ENCODE measurements around the gene RIMBP2.

DNA sequence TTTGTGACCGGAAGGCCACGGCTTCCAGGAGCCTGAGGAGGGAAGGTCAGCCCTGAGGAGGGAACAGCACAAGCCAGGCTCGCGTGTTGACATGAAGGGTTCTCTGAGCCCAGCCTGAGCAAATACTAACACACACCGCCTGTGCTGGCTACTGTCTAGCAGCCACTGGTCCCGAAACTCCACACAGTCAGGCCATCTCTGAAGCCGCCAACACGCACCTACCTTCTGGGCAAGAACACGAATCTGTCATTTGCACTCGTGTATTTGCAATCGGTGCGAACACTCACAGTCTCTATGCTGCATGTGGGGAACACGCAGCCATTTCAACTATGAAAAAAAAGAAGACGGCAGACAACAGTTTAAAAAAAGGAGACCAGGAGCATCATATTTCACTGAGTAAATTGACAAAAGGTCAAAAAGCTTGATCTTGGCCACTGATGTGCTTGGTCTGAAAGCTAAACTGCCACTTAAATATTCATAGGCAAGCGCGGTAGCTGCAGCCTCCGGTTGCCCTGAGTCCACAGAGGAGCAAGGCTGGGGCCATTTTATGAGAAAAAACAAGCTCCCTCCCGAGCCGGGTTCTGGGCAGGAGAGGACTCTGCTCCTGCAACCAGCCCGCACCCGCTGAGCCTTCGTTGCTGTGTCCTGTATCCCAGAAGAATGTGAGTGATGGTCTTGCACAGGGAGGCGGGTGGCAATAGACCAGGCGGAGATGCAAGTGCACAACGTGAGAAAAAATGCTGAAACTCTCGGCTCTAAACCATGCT is 57.8 kb downstream of the RIMBP2 start:
- no peak for TF ChIP-seq CTCF (IDR thresholded peaks at IDR 0.05)
- no peak for TF ChIP-seq EP300 (IDR thresholded peaks at IDR 0.05)
